PC-3 (cell line): Measurements from ENCODE around the gene FEV.

Source experiments
- EZH2 ChIP-seq: fragments of 300-600 bp; sonication (generic); IDR thresholded peaks from one replicate; pipeline ENCODE4 v1.6.1; 2017; ENCODE audit warnings: antibody characterized with exemption, mild to moderate bottlenecking, low read length; ENCODE audit not compliant: unreplicated experiment
- TF ChIP-seq, protein P1 (sequence below): fragments of 300-600 bp; sonication (generic); conservative IDR thresholded peaks from 2 replicates; pipeline ENCODE4 v1.5.1; 2017; ENCODE audit warnings: antibody characterized with exemption, low read depth, mild to moderate bottlenecking, low read length

GRCh38 chr2:219018286-219018685 is 33.3 kb upstream of the FEV start:
- no peak for TF ChIP-seq EZH2
- TF ChIP-seq, protein P1, sequence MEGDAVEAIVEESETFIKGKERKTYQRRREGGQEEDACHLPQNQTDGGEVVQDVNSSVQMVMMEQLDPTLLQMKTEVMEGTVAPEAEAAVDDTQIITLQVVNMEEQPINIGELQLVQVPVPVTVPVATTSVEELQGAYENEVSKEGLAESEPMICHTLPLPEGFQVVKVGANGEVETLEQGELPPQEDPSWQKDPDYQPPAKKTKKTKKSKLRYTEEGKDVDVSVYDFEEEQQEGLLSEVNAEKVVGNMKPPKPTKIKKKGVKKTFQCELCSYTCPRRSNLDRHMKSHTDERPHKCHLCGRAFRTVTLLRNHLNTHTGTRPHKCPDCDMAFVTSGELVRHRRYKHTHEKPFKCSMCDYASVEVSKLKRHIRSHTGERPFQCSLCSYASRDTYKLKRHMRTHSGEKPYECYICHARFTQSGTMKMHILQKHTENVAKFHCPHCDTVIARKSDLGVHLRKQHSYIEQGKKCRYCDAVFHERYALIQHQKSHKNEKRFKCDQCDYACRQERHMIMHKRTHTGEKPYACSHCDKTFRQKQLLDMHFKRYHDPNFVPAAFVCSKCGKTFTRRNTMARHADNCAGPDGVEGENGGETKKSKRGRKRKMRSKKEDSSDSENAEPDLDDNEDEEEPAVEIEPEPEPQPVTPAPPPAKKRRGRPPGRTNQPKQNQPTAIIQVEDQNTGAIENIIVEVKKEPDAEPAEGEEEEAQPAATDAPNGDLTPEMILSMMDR = no peak
